ENCODE data around the gene TMPRSS11D. TPM values are rescaled to one million over a fixed set of nuclear protein-coding genes. Genes with fewer than 3 reads are reported as not detected.

Gene TMPRSS11D
- total and polyA plus RNA-seq, 2 donors (not counting 3 experiments of a cell fraction or from before 2014, with no cell fraction given) = 0.03 TPM; not detected in 1

DNA sequence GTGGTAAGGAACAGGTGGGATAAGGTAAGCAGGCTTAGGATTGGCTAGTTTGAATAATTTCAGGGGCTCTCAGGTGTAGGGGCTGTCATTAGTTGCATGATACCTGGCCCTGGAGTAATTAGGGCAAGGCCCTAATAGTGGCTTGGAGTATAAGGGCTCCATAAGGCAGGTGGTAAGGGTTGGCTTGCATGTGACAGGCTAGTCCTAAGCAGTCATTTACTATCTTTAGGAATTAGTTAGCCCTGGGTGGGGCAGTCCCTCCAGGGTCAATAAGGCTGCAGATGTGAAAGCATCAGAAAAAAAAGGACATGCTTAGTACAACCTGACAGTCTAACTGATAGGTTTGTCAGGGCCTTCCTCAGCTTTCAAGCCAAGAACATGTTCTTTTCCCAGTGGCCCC, 7.8 kb upstream of the TMPRSS11D start:
- BruUV-seq (replicated peaks) = no TSS peak
- TF ChIP-seq, protein P1, sequence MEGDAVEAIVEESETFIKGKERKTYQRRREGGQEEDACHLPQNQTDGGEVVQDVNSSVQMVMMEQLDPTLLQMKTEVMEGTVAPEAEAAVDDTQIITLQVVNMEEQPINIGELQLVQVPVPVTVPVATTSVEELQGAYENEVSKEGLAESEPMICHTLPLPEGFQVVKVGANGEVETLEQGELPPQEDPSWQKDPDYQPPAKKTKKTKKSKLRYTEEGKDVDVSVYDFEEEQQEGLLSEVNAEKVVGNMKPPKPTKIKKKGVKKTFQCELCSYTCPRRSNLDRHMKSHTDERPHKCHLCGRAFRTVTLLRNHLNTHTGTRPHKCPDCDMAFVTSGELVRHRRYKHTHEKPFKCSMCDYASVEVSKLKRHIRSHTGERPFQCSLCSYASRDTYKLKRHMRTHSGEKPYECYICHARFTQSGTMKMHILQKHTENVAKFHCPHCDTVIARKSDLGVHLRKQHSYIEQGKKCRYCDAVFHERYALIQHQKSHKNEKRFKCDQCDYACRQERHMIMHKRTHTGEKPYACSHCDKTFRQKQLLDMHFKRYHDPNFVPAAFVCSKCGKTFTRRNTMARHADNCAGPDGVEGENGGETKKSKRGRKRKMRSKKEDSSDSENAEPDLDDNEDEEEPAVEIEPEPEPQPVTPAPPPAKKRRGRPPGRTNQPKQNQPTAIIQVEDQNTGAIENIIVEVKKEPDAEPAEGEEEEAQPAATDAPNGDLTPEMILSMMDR (IDR thresholded peaks at IDR 0.05; ENCODE audit: extremely low read depth in 1 of 2, insufficient read depth in 1 of 2, low read depth in 1 of 2, low read length in 2 of 2) = no peak
- TF ChIP-seq POLR2A (IDR thresholded peaks at IDR 0.05; ENCODE audit: low read depth, low read length) (no peak), EZH2 (IDR thresholded peaks at IDR 0.05; ENCODE audit: borderline replicate concordance, low read depth, low read length, severe bottlenecking) (no peak), FOS (IDR thresholded peaks at IDR 0.05; ENCODE audit: borderline replicate concordance, insufficient read depth, low read length) (no peak), POLR2AphosphoS5 (IDR thresholded peaks at IDR 0.05; ENCODE audit: insufficient read depth, low read depth, low read length) (no peak), MYC (IDR thresholded peaks at IDR 0.05; ENCODE audit: low read depth, low read length) (no peak), JUN (IDR thresholded peaks at IDR 0.05; ENCODE audit: borderline replicate concordance, insufficient read depth, insufficient read length, low read depth) (no peak), GATA2 (IDR thresholded peaks at IDR 0.05; ENCODE audit: insufficient read depth, insufficient read length, low read depth, low read length) (no peak)
- TF ChIP-seq, protein P2, sequence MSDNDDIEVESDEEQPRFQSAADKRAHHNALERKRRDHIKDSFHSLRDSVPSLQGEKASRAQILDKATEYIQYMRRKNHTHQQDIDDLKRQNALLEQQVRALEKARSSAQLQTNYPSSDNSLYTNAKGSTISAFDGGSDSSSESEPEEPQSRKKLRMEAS (IDR thresholded peaks at IDR 0.05; ENCODE audit: insufficient read depth, insufficient read length) = no peak
- no peaks in the 10 kb centered on the region for H4K20me1 ChIP-seq (replicated peaks; ENCODE audit: control insufficient read depth, extremely low read depth, insufficient read depth, low read length)
- no peak overlapping the region for H3K4me2 ChIP-seq (ENCODE audit: insufficient read depth, low read length)
- DNase-seq (ENCODE audit: low read depth, low spot score) (no peak), FAIRE-seq (no peak)
- no peaks in the 10 kb centered on the region for H3K9me1 ChIP-seq (replicated peaks; ENCODE audit: control insufficient read depth, extremely low read depth, insufficient read depth, low read length)
- H2AFZ ChIP-seq (ENCODE audit: low read depth, low read length) = no peak overlapping the region
- no peaks in the 10 kb centered on the region for H3K79me2 ChIP-seq (ENCODE audit: control insufficient read depth, insufficient read depth, low read length)
- CTCF ChIA-PET = interaction anchor here (1.0 kb wide), 1 partner anchor 18 kb away, joined by 3 read pairs; no protein-coding TSS in a partner anchor
- dilution Hi-C loops (cut with MboI; ENCODE audit: extremely low pct_ligation_motif_present, low sequenced_read_pairs) = no loop called here
- no peaks in the 10 kb centered on the region for H3K9me3 ChIP-seq (replicated peaks; ENCODE audit: control insufficient read depth, insufficient read depth, low read length)
- no peak overlapping the region for H3K9ac ChIP-seq (replicated peaks; ENCODE audit: extremely low read depth, insufficient read depth, low read length)
- no peak overlapping the region for H3K4me3 ChIP-seq (replicated peaks in 1 of 3; ENCODE audit: insufficient read depth in 1 of 3, low read depth in 1 of 3, low read length in 3 of 3)
- H3K27ac ChIP-seq (ENCODE audit: insufficient read depth, low read depth, low read length) = no peak overlapping the region
- POLR2A ChIA-PET = no interaction called here
- intact Hi-C loops (cut with micrococcal nuclease) = no loop called here
- no peaks in the 10 kb centered on the region for H3K27me3 ChIP-seq (ENCODE audit: control insufficient read depth in 2 of 2, insufficient read depth in 2 of 2, low read length in 2 of 2)
- H3K36me3 ChIP-seq (ENCODE audit: control insufficient read depth in 2 of 2, extremely low read depth in 1 of 2, insufficient read depth in 2 of 2, low read length in 2 of 2) = no peaks in the 10 kb centered on the region
- peaks cover 5% of the 10 kb centered on the region for H3K4me1 ChIP-seq (ENCODE audit: control insufficient read depth, extremely low read depth, insufficient read depth, low read length)

All from endothelial cell of umbilical vein (primary cell).